Prostate gland (tissue), 2 donors: Measurements from ENCODE around the gene GCNA. TPM values are rescaled to one million over a fixed set of nuclear protein-coding genes. Genes with fewer than 3 reads are reported as not detected.
"Not testable (repeated sequence)": the region's sequence is repeated elsewhere in the genome, so short reads cannot be mapped to it uniquely, and the experiment has no call there.

Experiments used
- DNase-seq: peaks from one replicate; pipeline ENCODE4 v3.0.0-alpha.2; 2019; ENCODE audit warnings: low spot score
- H3K27ac ChIP-seq, 2 donors: fragments of 200-600 bp; sonication (generic); 2 replicates each; pipeline ENCODE4 v1.5.1; 2017 to 2019
- H3K27me3 ChIP-seq: fragments of 200-600 bp; sonication (generic); replicated peaks from 2 replicates; pipeline ENCODE4 v1.5.1; 2019; ENCODE audit not compliant: insufficient read depth
- H3K36me3 ChIP-seq, 2 donors: fragments of 200-600 bp; sonication (generic); 1 replicate in 1 of 2; 2 replicates in 1 of 2; pipeline versions ENCODE4 v1.5.1 to v1.8.1; 2017 to 2019
- H3K4me1 ChIP-seq: fragments of 200-600 bp; sonication (generic); replicated peaks from 2 replicates; pipeline ENCODE4 v1.5.1; 2019
- H3K4me3 ChIP-seq, 2 donors: fragments of 200-600 bp; sonication (generic); 2 replicates each; pipeline ENCODE4 v1.5.1; 2017 to 2019
- H3K9me3 ChIP-seq: fragments of 200-600 bp; sonication (generic); 2 replicates; pipeline ENCODE4 v1.5.1; 2017
- CTCF ChIP-seq, 4 experiments: fragments of 200-600 bp in 2 of 4; fragments of 450-650 bp in 2 of 4; sonication (generic) in 2 of 4; IDR thresholded peaks; 1 replicate in 3 of 4; 2 replicates in 1 of 4; pipeline ENCODE4 v1.5.1; 2016 to 2019; ENCODE audit warnings: antibody characterized with exemption in 4 of 4, mild to moderate bottlenecking in 2 of 4, moderate library complexity in 2 of 4
- POLR2A ChIP-seq: fragments of 450-650 bp; IDR thresholded peaks from one replicate; pipeline ENCODE4 v1.6.1; 2016; ENCODE audit warnings: antibody characterized with exemption, mild to moderate bottlenecking
- POLR2AphosphoS5 ChIP-seq: sonication (generic); formaldehyde crosslinking; IDR thresholded peaks from one replicate; pipeline ENCODE4 v1.6.1; 2017; ENCODE audit warnings: antibody characterized with exemption
- WGBS: methylation state at CpG from one replicate; pipeline ENCODE4 v1.1.5; 2018; 5-methylcytosine and 5-hydroxymethylcytosine counted together
- intact Hi-C: fragments of 100-400 bp; cut with DNase I; formaldehyde crosslinking; loops from one replicate; pipeline ENCODE4 v1.14.2; 2022
- total RNA-seq, 2 donors: library from RNA; depleted of rRNA; stranded (reverse); fragments of >200 nt; gene quantifications; one replicate each; pipeline ENCODE4 v1.1.0, GENCODE V29; 2016

Gene GCNA
- total RNA-seq, 2 donors from 2014 or later, result 1.4 to 18.0 TPM

GRCh38 chrX:71558920-71559319 is 19.3 kb upstream of the GCNA start:
- WGBS, result 97% methylated on average over 5 of the region's 5 CpGs
- no peak for TF ChIP-seq POLR2A
- no peak for TF ChIP-seq CTCF (IDR thresholded peaks at IDR 0.05)
- TF ChIP-seq POLR2AphosphoS5, result no peak
- Histone ChIP-seq H3K27me3 (no peaks in the 10 kb centered on the region), H3K4me3 (no peak overlapping the region), H3K9me3 (no peaks in the 10 kb centered on the region), H3K4me1 (no peaks in the 10 kb centered on the region), H3K36me3 (no peaks in the 10 kb centered on the region), H3K27ac (no peak overlapping the region)
- no peak for DNase-seq
- intact Hi-C loops, result no loop called here

DNA sequence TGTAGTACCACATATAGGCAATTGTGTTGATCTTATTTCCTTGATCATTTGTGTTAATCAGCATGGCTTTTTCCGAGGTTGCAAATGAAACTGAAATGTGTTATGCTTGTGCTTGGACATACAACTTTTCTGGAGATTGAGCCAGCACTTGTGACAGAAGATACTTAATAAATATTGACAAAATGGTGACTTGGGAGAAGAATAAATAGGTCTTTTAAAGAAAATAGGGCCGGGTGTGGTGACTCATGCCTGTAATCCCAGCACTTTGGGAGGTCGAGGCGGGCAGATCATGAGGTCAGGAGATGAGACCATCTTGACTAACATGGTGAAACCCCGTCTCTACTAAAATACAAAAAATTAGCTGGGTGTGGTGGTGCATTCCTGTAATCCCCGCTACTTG is 18.5 kb upstream of the GCNA start:
- H3K4me1 ChIP-seq, H3K27ac ChIP-seq, H3K4me3 ChIP-seq, intact Hi-C loops, H3K36me3 ChIP-seq, H3K27me3 ChIP-seq, DNase-seq, H3K9me3 ChIP-seq: not testable (repeated sequence)
- WGBS, result 79% methylated on average over 6 of the region's 6 CpGs

- H3K9me3 ChIP-seq, result no peaks in the 10 kb centered on the region
- DNase-seq, result no peak
- intact Hi-C loops, result no loop called here
- no peak overlapping the region for H3K4me3 ChIP-seq
- H3K4me1 ChIP-seq, result no peaks in the 10 kb centered on the region
- TF ChIP-seq POLR2AphosphoS5 (no peak), CTCF (IDR thresholded peaks at IDR 0.05) (no peak)
- no peaks in the 10 kb centered on the region for H3K27me3 ChIP-seq
- H3K36me3 ChIP-seq, result no peaks in the 10 kb centered on the region
- 88% methylated on average over 1 of the region's 1 CpG for WGBS
- H3K27ac ChIP-seq, result no peak overlapping the region
These were observed 14.3 kb upstream of the GCNA start for GRCh38 chrX:71563921-71564320.

DNA sequence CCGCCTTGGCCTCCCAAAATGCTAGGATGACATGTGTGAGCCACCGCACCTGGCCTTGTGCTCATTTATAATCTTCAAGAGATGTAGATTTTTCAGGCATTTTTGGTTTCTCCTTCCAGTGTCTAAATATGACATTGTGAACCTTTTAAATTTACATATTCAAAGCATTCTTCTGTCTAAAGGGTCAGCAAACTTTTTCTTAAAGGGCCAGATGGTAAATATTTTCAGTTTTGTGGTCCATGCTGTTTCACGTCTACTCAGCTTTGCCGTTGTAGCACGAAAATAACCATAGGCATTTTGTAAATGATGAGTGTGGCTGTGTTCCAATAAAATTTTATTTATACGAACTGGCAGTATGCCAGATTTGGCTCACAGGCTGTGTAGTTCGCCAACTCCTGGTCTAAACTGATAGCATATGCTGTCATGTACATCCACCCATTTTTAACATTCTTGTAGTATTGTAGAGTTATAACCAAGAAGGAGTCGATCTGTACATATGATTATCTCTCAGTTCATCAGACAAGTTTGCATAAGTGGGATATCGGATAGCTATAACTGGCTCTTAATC is 12.7 kb upstream of the GCNA start:
- WGBS, result 53% methylated on average over 9 of the region's 9 CpGs
- H3K27me3 ChIP-seq, result no peaks in the 10 kb centered on the region

DNA sequence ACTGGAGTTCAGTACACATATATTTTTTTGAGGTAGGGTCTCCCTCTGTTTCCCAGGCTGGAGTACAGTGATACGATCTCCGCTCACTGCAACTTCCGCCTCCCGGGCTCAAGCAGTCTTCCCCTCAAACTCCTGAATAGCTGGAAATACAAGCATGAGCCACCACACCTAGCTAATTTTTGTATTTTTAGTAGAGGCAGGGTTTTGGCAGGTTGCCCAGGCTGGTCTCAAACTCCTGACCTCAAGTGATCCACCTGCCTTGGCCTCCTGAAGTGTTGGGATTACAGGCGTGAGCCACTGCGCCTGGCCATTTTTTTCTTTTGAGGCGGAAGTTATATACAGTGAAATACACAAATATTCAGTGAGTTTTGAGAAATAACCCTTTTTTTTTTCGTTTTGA is 6.8 kb upstream of the GCNA start:
- H3K27me3 ChIP-seq, H3K9me3 ChIP-seq, intact Hi-C loops, H3K36me3 ChIP-seq, H3K4me1 ChIP-seq, DNase-seq, H3K4me3 ChIP-seq, H3K27ac ChIP-seq: not testable (repeated sequence)
- 83% methylated on average over 8 of the region's 8 CpGs for WGBS

More for the DNA sequence above, 12.7 kb upstream of the GCNA start:
- no peak overlapping the region for H3K27ac ChIP-seq
- TF ChIP-seq POLR2A (no peak), POLR2AphosphoS5 (no peak), CTCF (IDR thresholded peaks at IDR 0.05) (no peak)
- DNase-seq, result no peak
- no peak overlapping the region for H3K4me3 ChIP-seq
- H3K9me3 ChIP-seq, result no peaks in the 10 kb centered on the region
- no peaks in the 10 kb centered on the region for H3K4me1 ChIP-seq
- intact Hi-C loops, result no loop called here
- H3K36me3 ChIP-seq, result no peaks in the 10 kb centered on the region

DNA sequence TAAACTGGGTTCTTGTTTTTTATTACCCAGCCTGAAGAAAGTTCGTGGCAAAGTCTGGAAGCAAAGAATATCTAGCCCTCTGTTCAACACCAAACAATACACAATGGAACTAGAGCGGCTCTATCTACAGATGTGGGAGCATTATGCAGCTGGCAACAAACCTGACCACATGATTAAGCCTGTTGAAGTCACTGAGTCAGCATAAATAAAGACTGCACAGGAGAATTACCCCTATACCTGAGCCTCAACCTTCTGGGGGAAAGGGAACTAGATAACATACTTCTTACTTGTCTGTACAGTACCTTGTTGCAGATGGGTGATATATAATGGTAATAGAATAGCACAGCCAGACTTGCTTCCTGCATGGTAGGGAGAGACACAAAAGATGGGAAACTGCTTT is 4.6 kb upstream of the GCNA start:
- TF ChIP-seq POLR2AphosphoS5 (no peak), CTCF (IDR thresholded peaks at IDR 0.05) (no peak), POLR2A (no peak)
- WGBS, result 73% methylated on average over 2 of the region's 2 CpGs
- H3K27me3 ChIP-seq, result no peaks in the 10 kb centered on the region
- no peaks in the 10 kb centered on the region for H3K9me3 ChIP-seq
- no peaks in the 10 kb centered on the region for H3K4me1 ChIP-seq
- H3K27ac ChIP-seq, result no peak overlapping the region
- no peaks in the 10 kb centered on the region for H3K36me3 ChIP-seq
- no peak for DNase-seq
- intact Hi-C loops, result no loop called here
- no peak overlapping the region for H3K4me3 ChIP-seq
